Retinal pigment epithelial cell (primary cell): ENCODE results near the gene FERMT3.
A peak's percentile ranks its signal among the peaks of the same experiment; 100 is the strongest.

ENCODE experiments used
- DNase-seq: peaks from one replicate; pipeline ENCODE4 v3.0.0-alpha.2; 2010; ENCODE audit warnings: low read depth
- H3K4me3 ChIP-seq: 2 replicates; pipeline ENCODE4 v1.5.1; 2011; ENCODE audit warnings: mild to moderate bottlenecking, low read length, control low read depth, moderate library complexity
- CTCF ChIP-seq: conservative IDR thresholded peaks from 2 replicates; pipeline ENCODE4 v1.5.1; 2011; ENCODE audit warnings: low read depth, low read length, control low read depth, inconsistent platforms

Gene FERMT3

GRCh38 chr11:64249563-64250414, 43.3 kb downstream of the FERMT3 start:
- DNase-seq = no peak

GRCh38 chr11:64250415-64251015, 44.0 kb downstream of the FERMT3 start:
- DNase-seq = no peak
- TF ChIP-seq CTCF = no peak
- peak overlapping the region; percentile 57 for H3K4me3 ChIP-seq

More at GRCh38 chr11:64249563-64250414, 43.3 kb downstream of the FERMT3 start:
- H3K4me3 ChIP-seq = no peak overlapping the region
- TF ChIP-seq CTCF = no peak

- TF ChIP-seq CTCF = peak; percentile 52
- DNase-seq = no peak
- H3K4me3 ChIP-seq = peak within 1 kb of the TSS; percentile 74
Measured at GRCh38 chr11:64251016-64251752, 44.7 kb downstream of the FERMT3 start, which contains the start of gene PLCB3. PLCB3 (plus strand) TSS chr11:64251530; CDS start chr11:64251650, 120 bp downstream.

- DNase-seq = no peak
- H3K4me3 ChIP-seq = peak overlapping the region; percentile 74
- TF ChIP-seq CTCF = no peak
Measured at GRCh38 chr11:64251753-64252002, 45.2 kb downstream of the FERMT3 start.

GRCh38 chr11:64252003-64252872, 45.7 kb downstream of the FERMT3 start:
- peak overlapping the region; percentile 74 for H3K4me3 ChIP-seq
- TF ChIP-seq CTCF = peak; percentile 64
- no peak for DNase-seq

- DNase-seq = no peak
- no peak for TF ChIP-seq CTCF
- no peak overlapping the region for H3K4me3 ChIP-seq
Measured at GRCh38 chr11:64253043-64253442, 46.5 kb downstream of the FERMT3 start.
